SK-N-SH treated with all-trans-retinoic acid at 6 μM for 48 hours (cell line): ENCODE measurements around the gene SPG11.

ENCODE experiments used
- ATAC-seq: fragments of 200-7000 bp; cut with Tn5 transposase; 3 replicates; pipeline ENCODE4 v1.9.1; 2020; ENCODE audit warnings: mild to moderate bottlenecking, moderate library complexity
- ARNTL ChIP-seq: fragments of 450-650 bp; formaldehyde crosslinking; IDR thresholded peaks from 2 replicates; pipeline ENCODE4 v1.5.0; 2020; ENCODE audit warnings: low read depth, mild to moderate bottlenecking, moderate library complexity, borderline replicate concordance
- BACH2 ChIP-seq: fragments of 250-450 bp; sonication (Bioruptor Pico); IDR thresholded peaks from 2 replicates; pipeline ENCODE4 v1.9.0; 2021; ENCODE audit warnings: mild to moderate bottlenecking, borderline replicate concordance
- ESRRG ChIP-seq: fragments of 250-450 bp; sonication (Bioruptor Pico); IDR thresholded peaks from 2 replicates; pipeline ENCODE4 v1.6.1; 2021; ENCODE audit warnings: mild to moderate bottlenecking
- GLIS3 ChIP-seq: fragments of 250-450 bp; sonication (Bioruptor Pico); IDR thresholded peaks from 2 replicates; pipeline ENCODE4 v1.5.0; 2020; ENCODE audit warnings: mild to moderate bottlenecking, moderate library complexity
- ISL1 ChIP-seq: fragments of 250-450 bp; sonication (Bioruptor Pico); IDR thresholded peaks from 2 replicates; pipeline ENCODE4 v2.1.2; 2022; ENCODE audit warnings: mild to moderate bottlenecking, moderate library complexity
- OSR1 ChIP-seq: fragments of 250-450 bp; sonication (Bioruptor Pico); IDR thresholded peaks from 2 replicates; pipeline ENCODE4 v1.8.0; 2022; ENCODE audit warnings: moderate library complexity, mild to moderate bottlenecking, inconsistent platforms
- PPARA ChIP-seq: fragments of 250-450 bp; sonication (Bioruptor Pico); IDR thresholded peaks from 2 replicates; pipeline ENCODE4 v1.5.0; 2020; ENCODE audit warnings: mild to moderate bottlenecking, borderline replicate concordance
- RARB ChIP-seq: fragments of 250-450 bp; sonication (Bioruptor Pico); IDR thresholded peaks from 2 replicates; pipeline ENCODE4 v1.8.0; 2021; ENCODE audit warnings: mild to moderate bottlenecking, moderate library complexity
- SNAI2 ChIP-seq: fragments of 250-450 bp; sonication (Bioruptor Pico); IDR thresholded peaks from 2 replicates; pipeline ENCODE4 v1.5.0; 2020; ENCODE audit warnings: mild to moderate bottlenecking, moderate library complexity
- TCF4 ChIP-seq: fragments of 250-450 bp; sonication (Bioruptor Pico); IDR thresholded peaks from 2 replicates; pipeline ENCODE4 v1.8.0; 2021; ENCODE audit warnings: mild to moderate bottlenecking, moderate library complexity, borderline replicate concordance
- ZC3H10 ChIP-seq: fragments of 250-450 bp; sonication (Bioruptor Pico); IDR thresholded peaks from 2 replicates; pipeline ENCODE4 v1.5.1; 2021; ENCODE audit warnings: mild to moderate bottlenecking, moderate library complexity
- ZFP3 ChIP-seq: fragments of 250-450 bp; sonication (Bioruptor Pico); IDR thresholded peaks from 2 replicates; pipeline ENCODE4 v1.5.0; 2020; ENCODE audit warnings: mild to moderate bottlenecking, moderate library complexity
- ZFP30 ChIP-seq: fragments of 450-650 bp; formaldehyde crosslinking; IDR thresholded peaks from 2 replicates; pipeline ENCODE4 v1.5.0; 2022; ENCODE audit warnings: mild to moderate bottlenecking, moderate library complexity
- ZNF70 ChIP-seq: fragments of 450-650 bp; formaldehyde crosslinking; IDR thresholded peaks from 2 replicates; pipeline ENCODE4 v1.5.0; 2020; ENCODE audit warnings: mild to moderate bottlenecking, moderate library complexity
- ZNF8 ChIP-seq: fragments of 450-650 bp; formaldehyde crosslinking; IDR thresholded peaks from 2 replicates; pipeline ENCODE4 v1.5.0; 2020; ENCODE audit warnings: mild to moderate bottlenecking, moderate library complexity
- TF ChIP-seq, protein P1 (sequence below): fragments of 250-450 bp; sonication (Bioruptor Pico); IDR thresholded peaks from 2 replicates; pipeline ENCODE4 v1.5.1; 2021; ENCODE audit warnings: mild to moderate bottlenecking, moderate library complexity
- TF ChIP-seq, protein P2 (sequence below): fragments of 250-450 bp; sonication (Bioruptor Pico); IDR thresholded peaks from 2 replicates; pipeline ENCODE4 v1.5.1; 2020; ENCODE audit warnings: low read depth, mild to moderate bottlenecking, moderate library complexity
- TF ChIP-seq, protein P3 (sequence below): fragments of 250-450 bp; sonication (Bioruptor Pico); IDR thresholded peaks from 2 replicates; pipeline ENCODE4 v1.5.0; 2020; ENCODE audit warnings: mild to moderate bottlenecking, moderate library complexity
- TF ChIP-seq, protein P4 (sequence below): fragments of 250-450 bp; sonication (Bioruptor Pico); IDR thresholded peaks from 2 replicates; pipeline ENCODE4 v1.8.0; 2020; ENCODE audit warnings: mild to moderate bottlenecking, moderate library complexity, borderline replicate concordance

Gene SPG11

DNA sequence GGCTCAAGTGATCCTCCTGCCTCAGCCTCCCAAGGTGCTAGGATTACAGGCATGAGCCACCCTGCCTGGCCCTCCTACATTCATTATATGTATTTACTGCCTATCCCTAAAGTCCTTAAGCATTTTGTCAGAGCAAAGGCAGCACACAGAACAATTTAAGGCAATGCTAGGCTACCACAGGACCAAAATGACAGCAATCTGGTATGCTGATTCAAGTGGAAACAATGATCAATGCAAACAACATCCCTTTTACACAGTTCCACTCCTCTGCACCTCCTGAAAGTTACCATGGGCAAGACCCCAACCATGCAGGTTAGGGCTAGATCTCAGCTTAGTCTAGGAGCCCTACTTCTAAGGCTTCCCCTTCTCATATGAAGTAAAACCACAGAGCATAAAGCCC lies 40.3 kb downstream of the SPG11 start (continued):
- TF ChIP-seq ZNF8 (CRISPR knock-in tag) (no peak), GLIS3 (CRISPR knock-in tag) (no peak), ARNTL (CRISPR knock-in tag) (no peak), SNAI2 (CRISPR knock-in tag) (no peak), TCF4 (CRISPR knock-in tag) (no peak), ISL1 (CRISPR knock-in tag) (no peak), ZC3H10 (CRISPR knock-in tag) (no peak)
- TF ChIP-seq, protein P1, sequence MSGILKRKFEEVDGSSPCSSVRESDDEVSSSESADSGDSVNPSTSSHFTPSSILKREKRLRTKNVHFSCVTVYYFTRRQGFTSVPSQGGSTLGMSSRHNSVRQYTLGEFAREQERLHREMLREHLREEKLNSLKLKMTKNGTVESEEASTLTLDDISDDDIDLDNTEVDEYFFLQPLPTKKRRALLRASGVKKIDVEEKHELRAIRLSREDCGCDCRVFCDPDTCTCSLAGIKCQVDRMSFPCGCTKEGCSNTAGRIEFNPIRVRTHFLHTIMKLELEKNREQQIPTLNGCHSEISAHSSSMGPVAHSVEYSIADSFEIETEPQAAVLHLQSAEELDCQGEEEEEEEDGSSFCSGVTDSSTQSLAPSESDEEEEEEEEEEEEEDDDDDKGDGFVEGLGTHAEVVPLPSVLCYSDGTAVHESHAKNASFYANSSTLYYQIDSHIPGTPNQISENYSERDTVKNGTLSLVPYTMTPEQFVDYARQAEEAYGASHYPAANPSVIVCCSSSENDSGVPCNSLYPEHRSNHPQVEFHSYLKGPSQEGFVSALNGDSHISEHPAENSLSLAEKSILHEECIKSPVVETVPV: no peak
- TF ChIP-seq, protein P2, sequence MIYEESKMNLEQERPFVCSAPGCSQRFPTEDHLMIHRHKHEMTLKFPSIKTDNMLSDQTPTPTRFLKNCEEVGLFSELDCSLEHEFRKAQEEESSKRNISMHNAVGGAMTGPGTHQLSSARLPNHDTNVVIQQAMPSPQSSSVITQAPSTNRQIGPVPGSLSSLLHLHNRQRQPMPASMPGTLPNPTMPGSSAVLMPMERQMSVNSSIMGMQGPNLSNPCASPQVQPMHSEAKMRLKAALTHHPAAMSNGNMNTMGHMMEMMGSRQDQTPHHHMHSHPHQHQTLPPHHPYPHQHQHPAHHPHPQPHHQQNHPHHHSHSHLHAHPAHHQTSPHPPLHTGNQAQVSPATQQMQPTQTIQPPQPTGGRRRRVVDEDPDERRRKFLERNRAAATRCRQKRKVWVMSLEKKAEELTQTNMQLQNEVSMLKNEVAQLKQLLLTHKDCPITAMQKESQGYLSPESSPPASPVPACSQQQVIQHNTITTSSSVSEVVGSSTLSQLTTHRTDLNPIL (CRISPR knock-in tag): no peak
- TF ChIP-seq, all 23 proteins: peak for 0

DNA sequence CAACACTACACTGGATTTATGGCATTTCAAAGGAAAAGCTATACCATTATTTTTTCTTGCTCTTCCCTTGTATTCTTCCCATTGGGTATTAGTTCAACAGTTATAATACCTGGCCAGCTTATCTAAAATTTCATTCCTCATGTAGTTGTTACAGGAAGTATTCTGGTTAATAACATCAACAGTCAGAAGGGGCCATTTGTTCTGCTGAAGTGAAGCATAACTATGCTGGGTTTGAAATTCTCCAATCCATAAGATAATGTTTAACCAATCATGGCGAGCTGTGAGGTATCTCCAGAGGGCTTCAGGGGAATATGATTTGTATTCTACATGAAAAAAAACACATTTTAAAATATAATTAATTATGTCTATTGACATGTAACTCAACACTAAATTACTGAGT lies 43.4 kb downstream of the SPG11 start:
- no peak for ATAC-seq
- TF ChIP-seq TCF4 (CRISPR knock-in tag) (no peak), GLIS3 (CRISPR knock-in tag) (no peak), ZNF70 (no peak)
- TF ChIP-seq, all 23 proteins: peak for 0

DNA sequence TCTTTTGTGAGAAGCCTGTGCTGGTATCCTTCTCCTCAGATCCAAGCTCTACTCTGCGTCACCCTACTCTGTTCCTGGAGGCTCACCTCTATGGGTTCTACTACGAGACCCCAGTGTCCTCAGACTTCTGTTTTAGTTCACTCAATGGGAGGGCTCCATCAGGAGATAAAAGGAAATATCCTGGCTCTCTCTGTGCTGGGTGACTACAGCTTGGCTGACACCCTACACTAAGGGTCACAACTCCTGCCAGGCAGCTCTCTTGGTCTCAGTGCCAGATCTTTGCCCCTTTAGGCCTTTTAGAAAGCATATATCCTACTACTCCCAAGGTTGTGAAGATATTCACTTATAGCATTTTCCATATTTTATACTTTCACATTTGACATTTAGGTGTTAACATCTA lies 46.5 kb downstream of the SPG11 start:
- ATAC-seq: no peak
- TF ChIP-seq GLIS3 (CRISPR knock-in tag): no peak
- TF ChIP-seq, protein P2 (CRISPR knock-in tag): no peak
- TF ChIP-seq, protein P3, sequence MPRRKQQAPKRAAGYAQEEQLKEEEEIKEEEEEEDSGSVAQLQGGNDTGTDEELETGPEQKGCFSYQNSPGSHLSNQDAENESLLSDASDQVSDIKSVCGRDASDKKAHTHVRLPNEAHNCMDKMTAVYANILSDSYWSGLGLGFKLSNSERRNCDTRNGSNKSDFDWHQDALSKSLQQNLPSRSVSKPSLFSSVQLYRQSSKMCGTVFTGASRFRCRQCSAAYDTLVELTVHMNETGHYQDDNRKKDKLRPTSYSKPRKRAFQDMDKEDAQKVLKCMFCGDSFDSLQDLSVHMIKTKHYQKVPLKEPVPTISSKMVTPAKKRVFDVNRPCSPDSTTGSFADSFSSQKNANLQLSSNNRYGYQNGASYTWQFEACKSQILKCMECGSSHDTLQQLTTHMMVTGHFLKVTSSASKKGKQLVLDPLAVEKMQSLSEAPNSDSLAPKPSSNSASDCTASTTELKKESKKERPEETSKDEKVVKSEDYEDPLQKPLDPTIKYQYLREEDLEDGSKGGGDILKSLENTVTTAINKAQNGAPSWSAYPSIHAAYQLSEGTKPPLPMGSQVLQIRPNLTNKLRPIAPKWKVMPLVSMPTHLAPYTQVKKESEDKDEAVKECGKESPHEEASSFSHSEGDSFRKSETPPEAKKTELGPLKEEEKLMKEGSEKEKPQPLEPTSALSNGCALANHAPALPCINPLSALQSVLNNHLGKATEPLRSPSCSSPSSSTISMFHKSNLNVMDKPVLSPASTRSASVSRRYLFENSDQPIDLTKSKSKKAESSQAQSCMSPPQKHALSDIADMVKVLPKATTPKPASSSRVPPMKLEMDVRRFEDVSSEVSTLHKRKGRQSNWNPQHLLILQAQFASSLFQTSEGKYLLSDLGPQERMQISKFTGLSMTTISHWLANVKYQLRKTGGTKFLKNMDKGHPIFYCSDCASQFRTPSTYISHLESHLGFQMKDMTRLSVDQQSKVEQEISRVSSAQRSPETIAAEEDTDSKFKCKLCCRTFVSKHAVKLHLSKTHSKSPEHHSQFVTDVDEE (CRISPR knock-in tag): no peak
- TF ChIP-seq ZNF70: no peak
- TF ChIP-seq SNAI2 (CRISPR knock-in tag): no peak
- TF ChIP-seq ZC3H10 (CRISPR knock-in tag): no peak
- TF ChIP-seq, protein P1: no peak
- no peak for TF ChIP-seq ZFP30 (CRISPR knock-in tag)
- TF ChIP-seq RARB: no peak
- no peak for TF ChIP-seq ZNF8 (CRISPR knock-in tag)
- TF ChIP-seq ESRRG (CRISPR knock-in tag): no peak
- no peak for TF ChIP-seq OSR1
- TF ChIP-seq, protein P4, sequence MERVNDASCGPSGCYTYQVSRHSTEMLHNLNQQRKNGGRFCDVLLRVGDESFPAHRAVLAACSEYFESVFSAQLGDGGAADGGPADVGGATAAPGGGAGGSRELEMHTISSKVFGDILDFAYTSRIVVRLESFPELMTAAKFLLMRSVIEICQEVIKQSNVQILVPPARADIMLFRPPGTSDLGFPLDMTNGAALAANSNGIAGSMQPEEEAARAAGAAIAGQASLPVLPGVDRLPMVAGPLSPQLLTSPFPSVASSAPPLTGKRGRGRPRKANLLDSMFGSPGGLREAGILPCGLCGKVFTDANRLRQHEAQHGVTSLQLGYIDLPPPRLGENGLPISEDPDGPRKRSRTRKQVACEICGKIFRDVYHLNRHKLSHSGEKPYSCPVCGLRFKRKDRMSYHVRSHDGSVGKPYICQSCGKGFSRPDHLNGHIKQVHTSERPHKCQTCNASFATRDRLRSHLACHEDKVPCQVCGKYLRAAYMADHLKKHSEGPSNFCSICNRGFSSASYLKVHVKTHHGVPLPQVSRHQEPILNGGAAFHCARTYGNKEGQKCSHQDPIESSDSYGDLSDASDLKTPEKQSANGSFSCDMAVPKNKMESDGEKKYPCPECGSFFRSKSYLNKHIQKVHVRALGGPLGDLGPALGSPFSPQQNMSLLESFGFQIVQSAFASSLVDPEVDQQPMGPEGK (CRISPR knock-in tag): no peak
- no peak for TF ChIP-seq PPARA (CRISPR knock-in tag)
- no peak for TF ChIP-seq ARNTL (CRISPR knock-in tag)
- TF ChIP-seq ZFP3: no peak
- no peak for TF ChIP-seq BACH2 (CRISPR knock-in tag)
